ENCODE data around the gene NUDC. TPM values are rescaled to one million over a fixed set of nuclear protein-coding genes. Genes with fewer than 3 reads are reported as not detected.

NUDC gene
- total and polyA plus RNA-seq, 2 of the 13 experiments (the other 11 are each of a cell fraction or from before 2014, with no cell fraction given) = 34.7 to 104 TPM

GRCh38 chr1:26921540-26922430 is at the start of gene NUDC (continued):
- TF ChIP-seq, protein P1, sequence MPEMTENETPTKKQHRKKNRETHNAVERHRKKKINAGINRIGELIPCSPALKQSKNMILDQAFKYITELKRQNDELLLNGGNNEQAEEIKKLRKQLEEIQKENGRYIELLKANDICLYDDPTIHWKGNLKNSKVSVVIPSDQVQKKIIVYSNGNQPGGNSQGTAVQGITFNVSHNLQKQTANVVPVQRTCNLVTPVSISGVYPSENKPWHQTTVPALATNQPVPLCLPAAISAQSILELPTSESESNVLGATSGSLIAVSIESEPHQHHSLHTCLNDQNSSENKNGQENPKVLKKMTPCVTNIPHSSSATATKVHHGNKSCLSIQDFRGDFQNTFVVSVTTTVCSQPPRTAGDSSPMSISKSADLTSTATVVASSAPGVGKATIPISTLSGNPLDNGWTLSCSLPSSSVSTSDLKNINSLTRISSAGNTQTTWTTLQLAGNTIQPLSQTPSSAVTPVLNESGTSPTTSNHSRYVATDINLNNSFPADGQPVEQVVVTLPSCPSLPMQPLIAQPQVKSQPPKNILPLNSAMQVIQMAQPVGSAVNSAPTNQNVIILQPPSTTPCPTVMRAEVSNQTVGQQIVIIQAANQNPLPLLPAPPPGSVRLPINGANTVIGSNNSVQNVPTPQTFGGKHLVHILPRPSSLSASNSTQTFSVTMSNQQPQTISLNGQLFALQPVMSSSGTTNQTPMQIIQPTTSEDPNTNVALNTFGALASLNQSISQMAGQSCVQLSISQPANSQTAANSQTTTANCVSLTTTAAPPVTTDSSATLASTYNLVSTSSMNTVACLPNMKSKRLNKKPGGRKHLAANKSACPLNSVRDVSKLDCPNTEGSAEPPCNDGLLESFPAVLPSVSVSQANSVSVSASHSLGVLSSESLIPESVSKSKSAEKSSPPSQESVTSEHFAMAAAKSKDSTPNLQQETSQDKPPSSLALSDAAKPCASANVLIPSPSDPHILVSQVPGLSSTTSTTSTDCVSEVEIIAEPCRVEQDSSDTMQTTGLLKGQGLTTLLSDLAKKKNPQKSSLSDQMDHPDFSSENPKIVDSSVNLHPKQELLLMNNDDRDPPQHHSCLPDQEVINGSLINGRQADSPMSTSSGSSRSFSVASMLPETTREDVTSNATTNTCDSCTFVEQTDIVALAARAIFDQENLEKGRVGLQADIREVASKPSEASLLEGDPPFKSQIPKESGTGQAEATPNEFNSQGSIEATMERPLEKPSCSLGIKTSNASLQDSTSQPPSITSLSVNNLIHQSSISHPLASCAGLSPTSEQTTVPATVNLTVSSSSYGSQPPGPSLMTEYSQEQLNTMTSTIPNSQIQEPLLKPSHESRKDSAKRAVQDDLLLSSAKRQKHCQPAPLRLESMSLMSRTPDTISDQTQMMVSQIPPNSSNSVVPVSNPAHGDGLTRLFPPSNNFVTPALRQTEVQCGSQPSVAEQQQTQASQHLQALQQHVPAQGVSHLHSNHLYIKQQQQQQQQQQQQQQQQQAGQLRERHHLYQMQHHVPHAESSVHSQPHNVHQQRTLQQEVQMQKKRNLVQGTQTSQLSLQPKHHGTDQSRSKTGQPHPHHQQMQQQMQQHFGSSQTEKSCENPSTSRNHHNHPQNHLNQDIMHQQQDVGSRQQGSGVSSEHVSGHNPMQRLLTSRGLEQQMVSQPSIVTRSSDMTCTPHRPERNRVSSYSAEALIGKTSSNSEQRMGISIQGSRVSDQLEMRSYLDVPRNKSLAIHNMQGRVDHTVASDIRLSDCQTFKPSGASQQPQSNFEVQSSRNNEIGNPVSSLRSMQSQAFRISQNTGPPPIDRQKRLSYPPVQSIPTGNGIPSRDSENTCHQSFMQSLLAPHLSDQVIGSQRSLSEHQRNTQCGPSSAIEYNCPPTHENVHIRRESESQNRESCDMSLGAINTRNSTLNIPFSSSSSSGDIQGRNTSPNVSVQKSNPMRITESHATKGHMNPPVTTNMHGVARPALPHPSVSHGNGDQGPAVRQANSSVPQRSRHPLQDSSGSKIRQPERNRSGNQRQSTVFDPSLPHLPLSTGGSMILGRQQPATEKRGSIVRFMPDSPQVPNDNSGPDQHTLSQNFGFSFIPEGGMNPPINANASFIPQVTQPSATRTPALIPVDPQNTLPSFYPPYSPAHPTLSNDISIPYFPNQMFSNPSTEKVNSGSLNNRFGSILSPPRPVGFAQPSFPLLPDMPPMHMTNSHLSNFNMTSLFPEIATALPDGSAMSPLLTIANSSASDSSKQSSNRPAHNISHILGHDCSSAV (CRISPR knock-in tag; IDR thresholded peaks at IDR 0.05; ENCODE audit: borderline replicate concordance) = no peak
- TF ChIP-seq GTF2F1 (IDR thresholded peaks at IDR 0.05; ENCODE audit: low read length) = no peak
- TF ChIP-seq ZSCAN25 (CRISPR knock-in tag; IDR thresholded peaks at IDR 0.05) = peak; percentile 62
- TF ChIP-seq ZNF75D (CRISPR knock-in tag; IDR thresholded peaks at IDR 0.05; ENCODE audit: borderline replicate concordance) = 0 out of 2 replicates have a peak, but pooled peaks have one; percentile 83
- peak; percentile 85; the same call in 1 of the 2 replicates for TF ChIP-seq CAMTA2 (CRISPR knock-in tag; IDR thresholded peaks at IDR 0.05; ENCODE audit: borderline replicate concordance)
- no peak; the same call in none of the 2 replicates for TF ChIP-seq ZNF232 (CRISPR knock-in tag; IDR thresholded peaks at IDR 0.05; ENCODE audit: borderline replicate concordance)
- peak; percentile 92; the same call in 1 of the 2 replicates for TF ChIP-seq ZNF235 (CRISPR knock-in tag; IDR thresholded peaks at IDR 0.05; ENCODE audit: borderline replicate concordance)
- 0 out of 2 replicates have a peak, but pooled peaks have one; percentile 30 for TF ChIP-seq ZNF256 (CRISPR knock-in tag; conservative IDR thresholded peaks at IDR 0.05)
- TF ChIP-seq ZNF260 (CRISPR knock-in tag; IDR thresholded peaks at IDR 0.05; ENCODE audit: borderline replicate concordance, low read depth) = no peak
- TF ChIP-seq SNAPC2 (CRISPR knock-in tag; IDR thresholded peaks at IDR 0.05) = peak; percentile 52; the same call in 1 of the 2 replicates
- peak; percentile 82 for TF ChIP-seq YEATS2 (CRISPR knock-in tag; IDR thresholded peaks at IDR 0.05; ENCODE audit: borderline replicate concordance)
- TF ChIP-seq, protein P2, sequence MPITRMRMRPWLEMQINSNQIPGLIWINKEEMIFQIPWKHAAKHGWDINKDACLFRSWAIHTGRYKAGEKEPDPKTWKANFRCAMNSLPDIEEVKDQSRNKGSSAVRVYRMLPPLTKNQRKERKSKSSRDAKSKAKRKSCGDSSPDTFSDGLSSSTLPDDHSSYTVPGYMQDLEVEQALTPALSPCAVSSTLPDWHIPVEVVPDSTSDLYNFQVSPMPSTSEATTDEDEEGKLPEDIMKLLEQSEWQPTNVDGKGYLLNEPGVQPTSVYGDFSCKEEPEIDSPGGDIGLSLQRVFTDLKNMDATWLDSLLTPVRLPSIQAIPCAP (CRISPR knock-in tag; IDR thresholded peaks at IDR 0.05; ENCODE audit: low read depth) = no peak
- no peak; the same call in 1 of the 2 replicates for TF ChIP-seq ZBTB7A (CRISPR knock-in tag; IDR thresholded peaks at IDR 0.05)
- peak; percentile 86; the same call in 1 of the 2 replicates for TF ChIP-seq SAFB2 (CRISPR knock-in tag; IDR thresholded peaks at IDR 0.05; ENCODE audit: borderline replicate concordance, low read depth)
- TF ChIP-seq NFKB2 (CRISPR knock-in tag; IDR thresholded peaks at IDR 0.05; ENCODE audit: borderline replicate concordance) = peak; percentile 82; the same call in 1 of the 2 replicates
- TF ChIP-seq AHR (CRISPR knock-in tag; IDR thresholded peaks at IDR 0.05) = peak; percentile 68; the same call in 1 of the 2 replicates

Data from HepG2 (cell line).